EL (cell line): ENCODE results near the gene AKTIP.
"Not testable (repeated sequence)": the region's sequence is repeated elsewhere in the genome, so short reads cannot be mapped to it uniquely, and the experiment has no call there.

Experiments
- DNase-seq: peaks from one replicate; pipeline ENCODE4 v3.0.0-alpha.2; 2016

The AKTIP gene

GRCh38 chr16:53515259-53515658 lies 12.2 kb upstream of the AKTIP start:
- DNase-seq = peak; percentile 32

GRCh38 chr16:53512795-53513194 lies 9.8 kb upstream of the AKTIP start:
- not testable (repeated sequence) for DNase-seq

DNA sequence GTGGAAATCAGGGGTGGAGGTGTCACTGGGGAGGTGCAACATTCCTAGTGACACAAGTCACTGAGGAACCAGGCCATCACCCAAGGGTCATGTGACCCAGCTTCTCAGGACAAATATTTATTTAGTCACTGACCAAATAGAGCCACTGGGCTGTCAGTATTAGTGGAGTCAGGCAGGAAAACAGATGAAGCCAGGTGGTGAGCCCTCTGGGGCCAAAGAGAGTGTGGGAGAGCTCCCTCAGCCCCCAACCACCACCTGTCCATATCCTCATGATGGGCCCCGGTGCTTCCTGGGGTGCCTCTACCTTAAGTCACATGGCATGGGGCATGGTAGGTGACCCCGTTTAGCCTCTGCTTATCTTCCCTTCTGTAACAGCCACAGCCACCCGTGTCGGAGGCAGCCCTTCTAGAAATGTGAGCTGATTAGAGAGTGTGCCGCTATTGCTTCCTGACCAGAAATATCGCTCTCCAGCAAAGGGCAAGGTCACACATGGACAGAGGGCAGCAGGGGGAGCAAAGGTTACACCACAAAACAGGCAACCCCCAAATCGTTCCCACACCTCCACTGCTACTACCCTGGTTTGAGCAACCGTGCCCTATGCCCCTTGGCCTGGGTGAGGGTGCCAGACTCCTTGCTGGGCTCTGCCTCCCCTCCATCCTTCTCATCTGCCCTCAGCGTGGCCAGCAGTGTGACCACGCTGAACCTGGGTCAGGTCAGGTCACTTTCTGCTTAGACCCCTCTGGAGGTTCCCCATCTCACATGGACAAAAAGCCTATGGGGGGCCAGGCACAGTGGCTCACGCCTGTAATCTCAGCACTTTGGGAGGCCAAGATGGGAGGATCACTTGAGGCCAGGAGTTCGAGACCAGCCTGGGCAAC lies 8.6 kb upstream of the AKTIP start:
- no peak for DNase-seq

DNA sequence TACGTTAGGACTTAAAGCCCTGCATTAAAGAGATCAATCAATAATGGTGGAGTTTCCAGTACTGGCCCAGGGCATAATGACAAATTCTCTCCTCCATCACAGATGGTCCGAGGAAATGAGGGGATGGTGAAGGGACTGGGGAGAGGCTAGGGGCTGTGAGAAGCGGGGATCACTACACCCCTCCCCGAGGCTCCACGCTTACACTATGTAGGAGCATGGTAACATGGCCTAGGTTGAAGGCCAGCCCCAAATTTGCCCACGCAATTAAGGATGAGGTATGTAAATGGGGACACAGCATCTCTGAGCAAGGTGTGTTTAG lies 8.0 kb upstream of the AKTIP start:
- no peak for DNase-seq

- no peak for DNase-seq
Observed at GRCh38 chr16:53510704-53511070, 7.7 kb upstream of the AKTIP start.

DNA sequence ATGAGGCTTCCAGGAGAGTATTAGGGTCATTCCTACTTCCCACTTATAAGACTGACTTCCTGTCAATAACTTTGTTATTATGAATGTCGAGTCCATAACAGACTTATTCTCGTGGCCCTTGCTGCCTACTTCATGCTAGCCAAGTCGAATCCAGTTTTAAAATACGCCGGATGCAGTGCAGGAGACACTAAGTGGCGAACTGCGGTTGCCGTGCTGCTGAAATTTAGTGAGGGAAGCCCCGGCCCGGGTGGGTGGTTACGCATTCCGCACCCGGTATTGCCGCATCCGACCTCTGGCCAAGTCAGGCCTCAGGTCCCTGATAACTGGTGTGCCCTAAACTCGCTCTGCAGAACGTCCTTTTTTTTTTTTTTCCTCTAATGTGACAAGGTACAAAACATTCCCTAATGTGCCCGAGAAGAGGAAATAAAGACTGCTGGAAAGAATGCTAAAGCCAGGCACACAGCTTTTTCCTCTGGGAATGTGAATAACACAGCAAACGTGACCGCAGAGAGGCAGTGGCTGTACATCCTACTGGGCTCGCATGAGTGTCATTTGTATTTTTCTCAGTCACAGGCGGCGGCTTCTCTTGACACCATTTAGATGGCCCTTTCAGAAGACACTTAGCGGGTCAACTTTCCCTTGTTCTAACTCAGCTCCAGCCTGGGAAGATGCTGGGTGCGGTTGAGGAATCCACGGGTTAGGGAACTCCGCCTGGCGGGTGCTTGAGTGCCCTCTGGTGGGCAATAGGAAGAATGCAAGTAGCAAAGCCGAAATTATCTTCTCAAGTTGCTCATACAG lies 7.1 kb upstream of the AKTIP start:
- peak; percentile 69 for DNase-seq

DNA sequence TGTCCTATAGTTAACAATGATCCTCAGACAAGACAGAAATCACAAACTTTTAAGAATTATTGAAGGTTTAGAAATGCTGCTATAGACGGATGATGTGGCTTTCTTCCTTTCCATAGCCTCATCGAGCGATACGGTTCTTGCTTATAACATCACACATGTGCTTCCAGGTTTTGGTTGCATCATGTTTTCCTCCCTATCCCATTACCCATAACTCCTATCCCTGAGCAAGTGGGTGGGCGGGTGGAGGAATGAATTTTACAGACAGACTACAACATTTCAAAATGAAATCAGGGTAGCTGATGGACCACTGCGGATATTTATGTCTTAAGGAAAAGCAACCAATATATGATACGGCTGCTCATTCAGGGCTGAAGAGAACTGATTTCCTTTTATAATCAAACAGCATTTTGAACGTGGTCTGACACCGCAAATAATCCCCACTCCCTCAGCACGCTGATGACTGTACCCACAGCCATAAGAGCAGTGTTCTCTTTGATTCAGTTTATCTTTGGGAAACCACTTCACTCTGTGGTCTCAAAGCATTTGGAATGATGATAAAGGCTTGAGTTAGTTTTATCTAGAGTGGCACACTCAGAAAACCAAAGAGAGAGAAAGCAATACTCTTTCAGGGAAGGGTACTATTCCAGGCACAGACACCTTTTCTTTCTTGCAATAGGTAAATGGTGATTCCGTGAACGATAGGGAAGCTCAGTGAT lies 4.6 kb upstream of the AKTIP start:
- DNase-seq = no peak

DNA sequence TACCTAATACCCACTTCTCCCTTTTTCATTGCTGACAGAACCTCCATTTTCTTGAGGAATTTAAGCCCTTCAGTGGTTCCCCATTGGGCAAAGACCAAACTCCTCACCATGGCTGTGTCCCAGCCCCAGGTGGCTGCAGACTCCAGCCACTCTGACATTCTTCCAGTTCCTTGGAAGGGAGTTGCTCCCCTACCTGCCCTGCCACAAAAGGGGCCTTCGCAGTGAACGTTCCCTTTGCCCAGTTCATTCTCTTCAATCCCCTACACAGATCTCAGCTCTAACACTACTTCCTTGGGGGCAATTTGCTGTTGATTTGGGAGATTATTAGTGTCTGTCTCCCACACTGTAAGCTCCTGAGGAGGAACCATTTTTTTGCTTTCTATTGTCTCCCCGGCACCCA lies 3.2 kb upstream of the AKTIP start:
- DNase-seq = no peak

GRCh38 chr16:53504665-53505064 lies 1.7 kb upstream of the AKTIP start:
- DNase-seq = peak; percentile 47

- DNase-seq = peak; percentile 48
Observed at GRCh38 chr16:53503991-53504663, 1.1 kb upstream of the AKTIP start.

DNA sequence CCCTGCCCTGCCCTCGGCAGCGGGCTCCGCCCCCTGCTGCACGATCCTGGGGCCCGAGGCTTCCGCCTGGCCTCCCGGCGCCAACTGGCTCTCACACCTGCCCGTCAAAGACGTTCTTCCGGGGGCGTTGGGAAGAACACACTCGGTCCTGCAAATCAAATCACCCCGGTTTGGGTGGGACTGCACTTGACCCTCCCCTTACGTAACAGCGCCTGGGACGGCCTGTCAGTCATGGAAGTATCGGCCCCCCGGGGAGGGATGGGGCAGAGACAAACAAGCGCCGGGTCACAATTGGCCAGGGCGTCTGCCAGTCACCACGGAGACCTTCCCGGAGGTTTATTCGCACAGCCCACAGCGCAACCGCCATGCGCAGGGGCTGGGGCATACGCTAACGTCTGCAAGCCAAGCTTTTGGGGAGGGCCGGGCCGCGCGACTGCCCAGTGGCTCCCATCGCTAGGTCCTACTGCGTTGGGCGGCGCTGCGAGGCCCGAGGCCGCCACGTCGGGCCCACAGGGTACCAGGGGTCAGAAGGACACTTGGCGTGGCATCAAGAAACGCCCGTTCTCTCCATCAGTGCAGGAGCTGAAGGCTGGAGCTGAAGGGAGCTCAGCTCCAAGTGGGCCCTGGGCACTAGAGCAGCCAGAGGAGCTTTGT lies 388 bp upstream of the AKTIP start:
- DNase-seq = peak; percentile 100

DNA sequence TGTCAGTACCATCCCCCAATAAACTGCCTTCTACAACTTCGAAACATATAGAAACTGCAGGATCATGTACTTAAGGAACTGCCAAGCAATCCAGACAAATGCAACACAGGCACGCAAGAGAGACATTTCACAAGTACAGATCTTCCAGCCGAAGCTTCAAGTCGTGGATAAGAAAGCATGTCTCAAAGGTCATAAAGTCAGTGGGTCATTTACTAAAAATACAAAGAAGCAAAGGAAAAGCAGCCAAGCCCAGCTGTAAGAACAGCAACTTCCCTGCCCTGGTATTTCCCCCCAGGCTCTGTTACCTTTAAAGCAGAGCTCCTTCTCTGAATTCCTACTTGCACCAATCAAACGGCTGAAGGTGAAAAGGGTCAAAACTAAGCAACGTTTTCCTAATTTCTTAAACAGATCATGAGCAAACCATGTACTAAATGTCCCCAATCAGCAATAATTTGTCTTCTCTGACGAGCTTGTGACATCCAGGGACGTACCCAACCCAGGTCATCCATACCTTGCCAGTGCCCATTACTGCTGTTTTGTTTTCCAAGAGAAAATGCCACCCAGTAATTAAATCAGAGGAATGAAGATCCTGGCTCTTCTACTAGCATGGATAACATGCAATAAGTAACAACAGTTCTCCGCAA lies 1.7 kb downstream of the AKTIP start:
- DNase-seq = no peak

- no peak for DNase-seq
Observed at GRCh38 chr16:53498984-53499383, 4.0 kb downstream of the AKTIP start.

GRCh38 chr16:53495325-53495724 lies 7.7 kb downstream of the AKTIP start:
- DNase-seq = no peak

DNA sequence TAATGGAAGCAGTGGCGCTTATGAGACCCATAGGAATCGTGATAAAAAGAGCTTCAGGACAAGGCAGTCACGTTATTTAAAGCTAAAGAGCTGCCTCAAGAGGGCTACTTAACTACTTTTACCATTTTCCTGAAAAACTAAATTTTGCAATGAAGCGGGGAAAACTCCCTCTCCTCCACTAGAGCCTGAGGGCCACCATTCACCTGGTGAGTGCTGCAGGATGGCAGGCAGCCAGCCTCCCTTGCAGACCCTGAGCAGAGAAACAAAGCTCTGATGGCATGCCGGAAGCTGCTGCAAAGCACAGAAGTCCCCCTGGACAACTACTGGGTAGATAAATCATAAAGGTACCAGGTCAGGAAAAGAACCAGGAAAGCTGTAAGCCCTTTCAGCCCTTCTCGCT lies 8.4 kb downstream of the AKTIP start:
- DNase-seq = no peak

DNA sequence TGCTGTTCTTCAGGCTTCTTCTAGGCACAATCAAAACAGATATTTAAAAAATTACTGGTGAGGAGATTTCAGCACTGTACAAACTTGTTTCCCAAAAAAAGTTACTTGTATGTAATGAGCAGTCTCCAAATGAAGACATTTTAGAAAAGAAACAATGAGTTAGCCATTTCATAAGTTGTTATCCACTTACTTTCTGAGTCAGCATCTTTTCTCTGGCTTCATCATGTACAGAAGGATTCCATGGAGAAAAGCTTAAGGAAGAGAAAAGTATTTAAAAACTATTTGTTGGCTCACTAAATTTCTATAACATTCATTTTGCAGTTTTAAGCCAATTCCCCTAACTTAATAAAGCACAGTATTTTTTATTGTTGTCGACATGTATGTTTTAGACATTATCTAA lies 10.5 kb downstream of the AKTIP start:
- no peak for DNase-seq

- no peak for DNase-seq
Observed at GRCh38 chr16:53489755-53490154, 13.3 kb downstream of the AKTIP start.

- no peak for DNase-seq
Observed at GRCh38 chr16:53486230-53486629, 16.8 kb downstream of the AKTIP start.

GRCh38 chr16:53484542-53484941 lies 18.5 kb downstream of the AKTIP start:
- no peak for DNase-seq

DNA sequence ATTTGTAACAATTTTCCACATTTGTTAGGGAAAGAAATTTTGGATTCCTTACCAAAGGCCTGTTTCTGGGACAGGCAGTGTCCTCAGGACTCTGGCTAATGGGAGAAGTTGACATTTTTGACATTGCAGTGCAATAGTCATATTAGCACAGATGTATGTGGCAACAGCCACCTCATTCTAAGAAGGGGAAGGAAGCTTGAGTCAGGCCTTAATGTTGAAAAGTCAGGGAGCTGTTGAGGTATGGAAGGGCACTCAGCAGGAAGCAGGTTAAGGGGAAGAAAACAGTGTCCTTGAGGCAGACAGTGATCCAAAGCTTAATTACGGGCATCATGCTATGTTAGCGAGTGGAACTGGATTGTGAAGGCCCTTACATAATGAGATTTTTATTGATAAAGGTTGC lies 20.9 kb downstream of the AKTIP start:
- DNase-seq = no peak

- DNase-seq = no peak
Observed at GRCh38 chr16:53480394-53480793, 22.6 kb downstream of the AKTIP start.

DNA sequence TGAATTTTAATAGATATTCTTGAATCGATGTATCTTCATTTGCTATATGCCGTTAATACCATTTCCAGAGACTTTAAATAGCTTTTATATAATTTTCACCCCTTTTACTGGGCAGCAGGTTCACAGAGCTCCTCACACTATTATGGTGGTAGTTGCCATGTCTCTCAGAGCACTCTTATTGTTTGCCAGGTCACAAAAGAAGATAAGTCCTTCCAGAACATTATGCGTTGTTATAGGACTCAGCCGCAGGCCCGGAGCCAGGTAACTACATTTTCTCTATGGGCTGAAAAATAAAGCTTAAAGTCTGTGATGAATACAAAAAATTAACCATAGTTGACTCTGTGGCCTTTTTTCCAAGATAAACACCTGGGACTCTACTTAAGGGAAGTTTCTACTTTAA lies 24.0 kb downstream of the AKTIP start:
- no peak for DNase-seq
